Neural crest cell (in vitro differentiated cells): Measurements from ENCODE around the gene LPP. TPM values are rescaled to one million over a fixed set of nuclear protein-coding genes. Genes with fewer than 3 reads are reported as not detected.

Experiments used
- DNase-seq: peaks from one replicate; pipeline ENCODE4 v3.0.0; 2021; ENCODE audit warnings: low read depth, mixed read lengths, low spot score
- H3K27ac Mint-ChIP-seq: one replicate; pipeline ENCODE4 v1.8.0; 2021; ENCODE audit warnings: mild to moderate bottlenecking, mixed read lengths; ENCODE audit not compliant: unreplicated experiment
- H3K27me3 Mint-ChIP-seq: 2 replicates; pipeline ENCODE4 v1.8.0; 2021; ENCODE audit warnings: low read depth, mild to moderate bottlenecking, mixed read lengths
- H3K36me3 Mint-ChIP-seq: 2 replicates; pipeline ENCODE4 v1.8.0; 2021; ENCODE audit warnings: low read depth, mild to moderate bottlenecking, mixed read lengths
- H3K4me1 Mint-ChIP-seq: 2 replicates; pipeline ENCODE4 v1.8.0; 2021; ENCODE audit warnings: mixed read lengths
- H3K4me3 Mint-ChIP-seq: one replicate; pipeline ENCODE4 v1.8.0; 2021; ENCODE audit warnings: mild to moderate bottlenecking, mixed read lengths
- H3K9me3 Mint-ChIP-seq: 2 replicates; pipeline ENCODE4 v1.8.0; 2021; ENCODE audit warnings: mixed read lengths
- CTCF ChIP-seq: fragments of 200-600 bp; sonication (generic); conservative IDR thresholded peaks from 2 replicates; pipeline ENCODE4 v1.5.0; 2021; ENCODE audit warnings: antibody characterized with exemption, mild to moderate bottlenecking
- total RNA-seq: library from RNA; stranded (reverse); gene quantifications from 2 replicates; pipeline ENCODE4 v1.2.1, GENCODE V29; 2021

Gene LPP
- total RNA-seq, 1 donor from 2014 or later, result 38.7 TPM

GRCh38 chr3:188446014-188446413 lies 292.1 kb downstream of the LPP start:
- Mint-ChIP-seq H3K9me3 (peaks cover 3% of the 10 kb centered on the region), H3K27me3 (no peaks in the 10 kb centered on the region), H3K4me3 (no peak overlapping the region), H3K4me1 (peaks cover 1% of the 10 kb centered on the region), H3K27ac (no peak overlapping the region), H3K36me3 (peaks cover 5% of the 10 kb centered on the region)
- DNase-seq, result no peak
- TF ChIP-seq CTCF, result no peak

- peaks cover 6% of the 10 kb centered on the region for H3K4me1 Mint-ChIP-seq
- DNase-seq, result no peak
- no peak for TF ChIP-seq CTCF
- H3K27ac Mint-ChIP-seq, result no peak overlapping the region
- H3K36me3 Mint-ChIP-seq, result peaks cover 5% of the 10 kb centered on the region
- H3K27me3 Mint-ChIP-seq, result no peaks in the 10 kb centered on the region
- H3K9me3 Mint-ChIP-seq, result peaks cover 3% of the 10 kb centered on the region
- no peak overlapping the region for H3K4me3 Mint-ChIP-seq
Observed at GRCh38 chr3:188446766-188447165, 292.8 kb downstream of the LPP start.

- peaks cover 3% of the 10 kb centered on the region for H3K9me3 Mint-ChIP-seq
- no peaks in the 10 kb centered on the region for H3K27me3 Mint-ChIP-seq
- no peak overlapping the region for H3K27ac Mint-ChIP-seq
- TF ChIP-seq CTCF, result no peak
- H3K4me1 Mint-ChIP-seq, result peaks cover 20% of the 10 kb centered on the region
- no peak for DNase-seq
- no peak overlapping the region for H3K4me3 Mint-ChIP-seq
- peaks cover 5% of the 10 kb centered on the region for H3K36me3 Mint-ChIP-seq
Observed at GRCh38 chr3:188448813-188449212, 294.9 kb downstream of the LPP start.

GRCh38 chr3:188449421-188449820 lies 295.5 kb downstream of the LPP start:
- H3K4me3 Mint-ChIP-seq, result no peak overlapping the region
- no peaks in the 10 kb centered on the region for H3K27me3 Mint-ChIP-seq
- H3K9me3 Mint-ChIP-seq, result peaks cover 3% of the 10 kb centered on the region
- peaks cover 5% of the 10 kb centered on the region for H3K36me3 Mint-ChIP-seq
- no peak for TF ChIP-seq CTCF
- no peak for DNase-seq
- H3K4me1 Mint-ChIP-seq, result peaks cover 20% of the 10 kb centered on the region
- no peak overlapping the region for H3K27ac Mint-ChIP-seq

DNA sequence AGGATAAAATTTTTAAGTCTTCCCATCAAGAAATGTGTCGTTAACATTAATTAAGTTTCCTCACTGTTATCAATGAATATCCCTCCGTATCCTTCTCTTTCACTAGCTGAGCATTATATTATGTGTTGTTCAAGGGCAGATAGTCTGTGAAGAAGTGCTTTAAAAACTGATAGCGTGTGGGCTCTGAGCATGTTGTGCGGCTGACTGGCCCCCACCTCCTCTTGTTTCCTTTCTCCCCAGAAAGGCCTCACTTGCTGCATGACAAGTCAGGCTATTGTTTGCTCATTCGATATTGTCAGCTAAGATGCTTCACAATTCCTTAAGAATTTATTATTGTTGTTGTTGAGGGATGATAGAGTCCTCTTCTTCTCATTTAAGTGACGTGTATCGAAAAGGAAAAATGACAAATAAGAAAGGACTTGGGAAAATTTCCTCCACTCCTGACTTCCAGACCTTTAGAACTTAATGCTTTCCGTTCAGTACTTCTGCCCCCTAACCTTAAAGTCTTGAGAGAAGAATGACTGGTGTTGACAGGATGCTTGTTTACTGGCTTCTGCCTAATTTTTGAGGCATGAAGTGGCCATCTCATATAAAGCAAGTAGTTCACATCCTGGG lies 298.3 kb downstream of the LPP start:
- H3K4me3 Mint-ChIP-seq, result no peak overlapping the region
- TF ChIP-seq CTCF, result no peak
- H3K9me3 Mint-ChIP-seq, result no peaks in the 10 kb centered on the region
- peaks cover 20% of the 10 kb centered on the region for H3K4me1 Mint-ChIP-seq
- DNase-seq, result no peak
- H3K27me3 Mint-ChIP-seq, result no peaks in the 10 kb centered on the region
- no peaks in the 10 kb centered on the region for H3K36me3 Mint-ChIP-seq
- no peak overlapping the region for H3K27ac Mint-ChIP-seq
